Left kidney (tissue), 2 donors: ENCODE results near the gene SMDT1. TPM values are rescaled to one million over a fixed set of nuclear protein-coding genes. Genes with fewer than 3 reads are reported as not detected.
A peak's percentile ranks its signal among the peaks of the same experiment; 100 is the strongest.
"Not testable (repeated sequence)": the region's sequence is repeated elsewhere in the genome, so short reads cannot be mapped to it uniquely, and the experiment has no call there.

ENCODE experiments used
- DNase-seq: peaks from one replicate; pipeline ENCODE4 v3.0.0-alpha.2; 2013
- polyA plus RNA-seq: library from polyadenylated mRNA; unstranded; fragments of 120-200 nt; gene quantifications from one replicate; pipeline ENCODE4 v1.2.1, GENCODE V29; 2013; ENCODE audit not compliant: insufficient read length

Gene SMDT1
- polyA plus RNA-seq, 1 donor: 90.7 TPM

DNA sequence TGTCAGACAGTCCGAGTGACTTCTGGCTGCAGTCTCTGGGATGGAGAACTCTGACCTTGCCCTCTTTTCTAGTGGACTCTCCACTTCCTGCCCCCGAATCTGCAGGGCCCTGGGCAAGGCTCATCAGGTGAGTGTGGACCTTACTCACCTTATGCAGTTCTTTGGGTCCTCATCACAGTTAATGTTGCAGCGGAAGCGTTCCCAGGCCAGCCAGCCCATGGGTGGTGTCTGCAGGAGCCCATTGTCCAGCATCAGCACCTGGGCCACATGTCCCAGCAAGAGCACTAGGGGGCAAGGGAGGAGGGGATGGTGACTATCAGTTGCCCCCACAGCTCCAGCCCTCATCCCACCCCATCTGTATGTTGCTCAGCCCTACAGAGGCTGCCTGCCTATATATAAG is 11.2 kb upstream of the SMDT1 start:
- DNase-seq: no peak

- peak; percentile 36 for DNase-seq
These were observed 9.5 kb upstream of the SMDT1 start for GRCh38 chr22:42069801-42070516.

GRCh38 chr22:42070517-42071422 is 8.7 kb upstream of the SMDT1 start, which contains the start of gene NAGA:
Gene NAGA (minus strand): TSS chr22:42070812. CDS start chr22:42070297, 515 bp downstream.
- DNase-seq: peak; percentile 97

DNA sequence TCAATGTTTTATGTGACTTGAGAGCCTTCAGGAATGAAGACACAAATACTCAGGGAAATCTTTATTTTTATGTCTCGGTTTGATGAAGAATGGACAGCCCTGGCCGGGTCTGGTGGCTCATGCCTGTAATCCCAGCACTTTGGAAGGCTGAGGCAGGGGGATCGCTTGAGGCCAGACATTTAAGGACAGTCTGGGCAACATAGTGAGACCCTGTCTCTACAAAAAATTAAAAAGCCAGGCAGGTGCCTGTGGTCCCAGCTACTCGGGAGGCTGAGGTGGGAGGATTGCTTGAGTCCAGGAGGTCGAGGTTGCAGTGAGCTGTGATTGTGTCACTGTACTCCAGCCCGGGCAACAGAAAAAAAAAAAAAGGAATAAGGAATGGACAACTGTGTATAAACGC is 8.0 kb upstream of the SMDT1 start:
- not testable (repeated sequence) for DNase-seq

- no peak for DNase-seq
These were observed 6.7 kb upstream of the SMDT1 start for GRCh38 chr22:42072606-42073330.

GRCh38 chr22:42073621-42074041 is 5.9 kb upstream of the SMDT1 start:
- DNase-seq: no peak

DNA sequence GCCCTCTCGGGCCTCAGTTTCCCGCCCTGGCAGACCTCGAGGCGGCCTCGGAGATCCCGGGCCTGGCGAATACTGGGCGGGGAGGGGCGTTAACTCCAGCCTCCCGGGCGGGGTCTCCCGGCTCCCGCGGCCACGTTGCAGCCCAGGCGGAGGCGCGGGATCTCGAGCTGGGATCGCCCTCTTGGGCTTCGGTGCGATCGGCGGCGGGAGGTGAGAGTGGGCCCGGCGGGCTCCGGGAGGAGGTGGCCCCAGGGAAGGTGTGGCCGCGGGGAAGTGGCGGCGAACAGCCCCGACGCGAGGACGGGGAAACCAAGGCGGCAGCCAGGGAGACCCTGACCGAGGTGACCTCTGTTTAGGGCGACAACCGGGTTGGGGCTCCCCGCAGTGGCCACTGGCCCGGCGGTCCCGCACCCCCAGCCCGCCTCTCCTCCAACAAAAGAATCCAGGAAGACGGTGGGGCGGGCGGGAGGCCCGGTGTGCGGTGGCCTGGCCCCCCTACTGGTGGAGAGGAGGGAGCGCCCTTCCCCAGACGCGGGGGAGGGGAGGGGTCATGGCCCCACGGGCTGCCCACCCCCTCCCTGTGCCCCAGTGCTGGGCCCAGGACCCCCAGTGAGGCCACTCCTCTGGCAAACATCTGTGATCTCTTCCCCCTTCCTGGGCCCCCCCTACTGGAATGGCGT is 5.2 kb upstream of the SMDT1 start, which contains the start of gene PHETA2:
Gene PHETA2 (plus strand): TSS at position 117 of the 680 bp plus-strand sequence. CDS start 3,046 bp downstream, outside the sequence.
- DNase-seq: peak; percentile 36

GRCh38 chr22:42074846-42075676 is 4.4 kb upstream of the SMDT1 start:
- no peak for DNase-seq

DNA sequence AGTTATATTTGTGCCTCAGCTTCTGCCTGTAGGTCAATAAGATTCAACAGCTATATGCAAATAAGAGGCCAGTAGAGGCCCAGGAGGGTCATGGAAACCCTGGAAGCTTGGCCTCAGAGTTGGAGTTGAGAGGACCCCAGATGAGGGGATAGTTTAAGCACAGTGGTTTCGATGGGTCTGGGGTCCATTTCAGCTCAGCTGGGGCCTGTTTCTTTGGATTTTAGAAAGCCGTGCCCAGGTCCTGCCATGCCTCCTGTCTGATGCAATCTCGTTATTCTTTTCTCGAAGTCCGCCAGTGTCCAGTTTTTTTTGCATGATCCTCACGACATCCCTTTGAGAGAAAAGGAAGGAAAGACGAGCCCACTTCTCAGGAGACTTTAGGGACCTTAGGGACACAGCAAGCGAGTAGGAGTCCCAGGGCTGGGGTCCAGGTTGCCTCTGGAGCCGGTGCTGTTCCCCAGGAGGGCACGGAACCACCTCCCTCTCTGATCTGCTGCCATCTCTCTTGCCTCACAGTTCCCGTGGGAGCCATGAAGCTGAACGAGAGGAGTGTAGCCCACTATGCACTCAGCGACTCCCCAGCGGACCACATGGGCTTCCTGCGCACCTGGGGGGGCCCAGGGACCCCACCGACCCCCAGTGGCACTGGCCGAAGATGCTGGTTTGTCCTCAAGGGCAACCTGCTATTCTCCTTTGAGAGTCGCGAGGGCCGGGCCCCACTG is 2.6 kb upstream of the SMDT1 start:
- no peak for DNase-seq

DNA sequence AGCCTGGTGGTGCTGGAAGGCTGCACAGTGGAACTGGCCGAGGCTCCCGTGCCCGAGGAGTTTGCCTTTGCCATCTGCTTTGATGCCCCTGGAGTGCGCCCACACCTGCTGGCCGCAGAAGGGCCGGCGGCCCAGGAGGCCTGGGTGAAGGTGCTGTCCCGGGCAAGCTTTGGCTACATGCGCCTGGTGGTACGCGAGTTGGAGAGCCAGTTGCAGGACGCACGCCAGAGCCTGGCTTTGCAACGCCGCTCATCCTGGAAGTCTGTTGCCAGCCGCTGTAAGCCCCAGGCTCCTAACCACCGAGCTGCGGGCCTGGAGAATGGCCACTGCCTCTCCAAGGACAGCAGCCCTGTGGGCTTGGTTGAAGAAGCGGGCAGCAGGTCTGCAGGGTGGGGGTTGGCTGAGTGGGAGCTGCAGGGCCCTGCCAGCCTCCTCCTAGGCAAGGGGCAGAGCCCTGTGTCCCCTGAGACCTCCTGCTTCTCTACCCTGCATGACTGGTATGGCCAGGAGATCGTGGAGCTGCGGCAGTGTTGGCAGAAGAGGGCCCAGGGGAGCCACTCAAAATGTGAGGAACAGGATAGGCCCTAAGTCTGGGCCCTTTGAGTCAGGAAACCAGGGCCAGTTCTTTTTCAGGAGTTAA is 1.9 kb upstream of the SMDT1 start:
- no peak for DNase-seq

DNA sequence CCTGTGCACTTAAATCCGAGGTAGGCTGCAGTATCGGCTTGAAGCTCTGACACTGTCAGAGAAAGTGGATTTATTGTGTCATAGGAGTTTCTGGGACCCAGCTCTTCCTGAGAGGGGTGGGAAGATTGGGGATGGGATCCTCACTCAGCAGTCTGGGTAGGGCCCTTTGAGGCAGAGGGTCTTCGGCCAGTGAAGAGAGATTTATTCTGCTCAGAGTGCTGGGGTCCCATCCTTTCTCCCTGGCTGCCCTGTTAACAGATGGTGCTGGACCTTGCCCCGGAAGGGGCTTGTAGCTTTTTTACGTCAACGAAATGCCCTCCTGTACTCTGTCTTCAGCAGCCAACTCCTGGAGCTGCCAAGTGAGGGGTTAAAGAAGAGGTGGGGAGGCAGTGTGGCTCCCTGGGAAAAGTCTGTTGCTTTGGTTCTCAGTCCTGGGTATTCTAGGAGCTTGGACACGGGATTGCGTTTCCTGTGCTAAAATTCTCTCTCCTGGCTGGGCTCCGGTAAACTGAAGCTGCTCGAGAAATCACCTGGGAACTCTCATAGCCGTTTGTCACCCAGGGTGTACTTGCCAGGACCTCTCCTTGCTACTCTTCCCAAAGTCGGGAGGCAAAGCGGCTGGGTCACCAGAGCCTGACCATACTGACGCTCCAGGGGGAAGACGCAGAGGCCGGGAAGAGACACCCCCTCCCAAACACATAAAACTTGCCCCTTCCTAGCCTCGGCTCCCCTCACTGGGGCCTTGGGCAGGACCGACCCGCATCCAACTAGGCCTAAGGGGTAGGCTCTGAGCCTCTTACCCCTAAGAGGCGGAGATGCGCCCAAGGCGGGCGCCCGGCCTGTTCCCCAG is 806 bp upstream of the SMDT1 start:
- peak; percentile 37 for DNase-seq

DNA sequence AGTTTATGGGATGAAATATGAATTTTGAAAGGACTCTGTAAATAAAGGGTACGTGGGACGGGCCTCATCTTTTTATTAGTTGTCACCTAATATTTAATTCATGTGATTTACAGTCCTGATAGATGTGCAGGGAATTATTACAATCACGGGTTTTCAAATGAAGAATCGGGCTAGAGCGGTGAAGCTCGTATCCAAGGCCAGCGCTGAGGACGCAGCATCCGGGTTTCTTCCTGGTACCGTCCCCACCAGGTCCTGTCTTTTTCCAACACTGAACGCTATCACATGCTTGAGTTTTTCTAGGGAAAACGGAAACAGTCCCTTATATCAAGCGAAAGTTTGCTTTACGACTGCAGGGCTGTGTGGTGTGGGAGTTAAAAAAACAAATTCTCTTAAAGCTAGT is 787 bp downstream of the SMDT1 start:
- peak; percentile 38 for DNase-seq

DNA sequence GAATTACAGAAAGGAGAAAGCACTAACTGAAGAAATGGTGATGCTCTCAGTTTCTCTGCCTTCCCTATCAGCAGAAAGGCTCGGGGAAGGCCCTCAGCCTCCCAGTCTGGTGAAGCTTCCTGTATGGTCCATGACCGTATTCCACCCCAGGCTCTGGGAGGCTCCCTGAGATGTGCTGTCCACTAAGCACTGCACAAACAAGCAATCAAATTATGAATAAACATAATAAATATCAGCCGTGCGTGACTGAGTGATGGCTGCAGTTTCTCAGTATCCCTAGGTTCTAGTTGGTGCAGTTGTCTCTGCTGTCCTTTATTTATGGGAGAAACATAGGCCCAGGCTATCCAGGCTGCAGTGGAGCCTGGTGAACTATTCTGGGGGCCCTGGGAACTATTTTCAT is 3.6 kb downstream of the SMDT1 start:
- no peak for DNase-seq

GRCh38 chr22:42084874-42085273 is 5.4 kb downstream of the SMDT1 start:
- DNase-seq: no peak

DNA sequence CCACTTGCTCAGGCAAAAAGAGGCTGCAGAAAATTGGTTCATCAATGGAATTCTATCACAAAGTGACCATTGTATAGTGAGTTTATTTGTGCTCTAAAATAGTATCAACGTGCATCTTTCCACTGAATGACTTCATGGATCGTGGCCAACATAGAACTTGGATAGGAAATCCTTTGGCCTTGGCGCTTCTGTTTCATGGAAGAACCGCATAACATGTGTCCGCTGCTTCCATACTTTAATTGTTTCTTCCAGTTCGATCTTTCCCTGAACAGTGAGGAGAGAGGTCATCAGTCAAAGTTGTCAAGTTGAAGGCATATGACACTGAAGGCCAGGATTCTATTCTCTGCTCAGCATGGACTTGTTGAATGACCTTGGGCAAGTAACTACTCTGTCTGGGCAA is 6.6 kb downstream of the SMDT1 start:
- DNase-seq: no peak

DNA sequence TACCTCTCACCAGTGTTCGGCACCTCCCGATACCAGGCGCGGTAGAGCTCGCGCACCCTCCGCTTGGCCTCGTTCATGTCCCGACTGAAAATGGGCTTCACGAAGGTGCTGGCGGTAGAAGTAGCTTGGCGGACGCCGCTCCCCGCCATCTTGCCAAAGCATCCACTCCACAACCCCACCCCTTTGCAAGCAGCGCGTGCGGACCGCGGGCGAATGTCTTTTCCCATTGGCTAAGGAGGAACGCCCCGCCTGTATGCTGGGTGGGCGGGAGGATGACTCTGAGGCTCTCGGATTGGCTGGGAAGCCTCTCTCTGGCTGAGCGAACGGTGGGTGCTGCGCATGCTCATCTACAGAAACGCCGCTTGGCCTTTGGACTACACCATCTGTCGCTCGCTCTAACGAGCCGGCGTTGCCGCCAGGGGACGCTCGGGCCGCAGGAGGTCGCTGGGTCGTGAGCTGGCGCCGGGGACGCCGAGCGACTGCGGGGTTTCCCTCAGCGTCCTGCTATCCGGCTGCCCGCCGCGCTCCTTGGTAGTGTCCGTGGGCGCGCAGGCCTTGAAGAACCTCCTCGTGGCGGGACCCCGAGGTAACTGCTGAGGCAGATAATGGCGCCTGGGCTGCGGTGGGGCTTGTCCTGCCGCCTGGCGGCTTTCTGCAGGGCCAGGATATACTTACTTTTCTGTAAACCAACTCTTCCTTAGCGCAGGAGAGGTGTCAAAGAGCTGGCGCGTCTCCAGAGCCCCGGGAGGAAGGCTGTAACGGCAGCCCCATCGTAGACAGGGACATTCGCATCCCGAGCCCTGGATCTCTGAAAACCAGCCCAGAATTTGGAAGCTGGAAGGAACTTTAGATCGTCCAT is 11.3 kb downstream of the SMDT1 start, which contains the start of gene NDUFA6:
Gene NDUFA6 (minus strand): TSS at position 177 of the 859 bp plus-strand sequence. CDS start 28 bp downstream, at position 149.
- peak; percentile 99 for DNase-seq

- DNase-seq: no peak
These were observed 11.9 kb downstream of the SMDT1 start for GRCh38 chr22:42091455-42091782.

- no peak for DNase-seq
These were observed 21.7 kb downstream of the SMDT1 start for GRCh38 chr22:42101199-42101598.
